Bronchial epithelial cell (primary cell): ENCODE data around the gene PTGIS. TPM values are rescaled to one million over a fixed set of nuclear protein-coding genes. Genes with fewer than 3 reads are reported as not detected.

Source experiments
- DNase-seq: peaks from one replicate; pipeline ENCODE4 v3.0.0-alpha.2; 2010; ENCODE audit warnings: low read depth
- FAIRE-seq: peaks from 2 replicates; lab custom pipeline; 2011; peaks lifted over from hg19 to GRCh38; lab: Jason Lieb, UNC
- H3K27me3 ChIP-seq: 2 replicates; pipeline ENCODE4 v1.5.1; 2011; ENCODE audit warnings: low read length; ENCODE audit not compliant: control insufficient read depth, insufficient read depth
- H3K36me3 ChIP-seq: 2 replicates; pipeline ENCODE4 v1.5.1; 2011; ENCODE audit warnings: low read length; ENCODE audit not compliant: control insufficient read depth, insufficient read depth
- H3K4me3 ChIP-seq: 2 replicates; pipeline ENCODE4 v1.5.1; 2011; ENCODE audit warnings: mild to moderate bottlenecking, low read depth, low read length, control low read depth
- total RNA-seq: library from RNA; depleted of rRNA; stranded (reverse); fragments of >200 nt; gene quantifications from 2 replicates; pipeline ENCODE4 v1.2.1, GENCODE V29; 2014
- TF ChIP-seq, protein P1 (sequence below): IDR thresholded peaks from 2 replicates; pipeline ENCODE4 v1.5.1; 2011; ENCODE audit warnings: mild to moderate bottlenecking, moderate library complexity, low read length, control low read depth, inconsistent platforms; ENCODE audit not compliant: insufficient read depth, severe bottlenecking

The PTGIS gene
- total RNA-seq, 1 donor from 2014 or later, result 4.7 TPM

DNA sequence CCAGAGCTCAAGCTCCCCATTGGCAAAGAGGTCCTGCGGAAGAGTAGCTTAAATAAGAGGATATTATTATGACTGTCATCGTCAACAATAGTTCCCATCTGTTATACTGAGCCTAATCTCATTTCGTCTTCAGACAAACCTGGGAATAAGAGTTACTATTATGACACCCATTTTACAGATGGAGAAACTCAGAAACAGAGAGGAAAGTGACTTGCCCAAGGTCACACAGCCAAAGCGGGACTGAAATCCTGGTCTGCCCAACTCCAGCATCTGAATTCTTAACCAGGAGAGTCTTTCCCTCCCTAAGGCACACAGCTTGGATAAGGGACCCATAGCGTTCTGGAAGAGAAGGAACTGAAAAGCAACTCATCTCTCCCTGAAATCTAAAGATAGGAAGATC lies 23.4 kb downstream of the PTGIS start:
- Histone ChIP-seq H3K4me3 (no peak overlapping the region), H3K27me3 (no peaks in the 10 kb centered on the region), H3K36me3 (no peaks in the 10 kb centered on the region)
- TF ChIP-seq, protein P1, sequence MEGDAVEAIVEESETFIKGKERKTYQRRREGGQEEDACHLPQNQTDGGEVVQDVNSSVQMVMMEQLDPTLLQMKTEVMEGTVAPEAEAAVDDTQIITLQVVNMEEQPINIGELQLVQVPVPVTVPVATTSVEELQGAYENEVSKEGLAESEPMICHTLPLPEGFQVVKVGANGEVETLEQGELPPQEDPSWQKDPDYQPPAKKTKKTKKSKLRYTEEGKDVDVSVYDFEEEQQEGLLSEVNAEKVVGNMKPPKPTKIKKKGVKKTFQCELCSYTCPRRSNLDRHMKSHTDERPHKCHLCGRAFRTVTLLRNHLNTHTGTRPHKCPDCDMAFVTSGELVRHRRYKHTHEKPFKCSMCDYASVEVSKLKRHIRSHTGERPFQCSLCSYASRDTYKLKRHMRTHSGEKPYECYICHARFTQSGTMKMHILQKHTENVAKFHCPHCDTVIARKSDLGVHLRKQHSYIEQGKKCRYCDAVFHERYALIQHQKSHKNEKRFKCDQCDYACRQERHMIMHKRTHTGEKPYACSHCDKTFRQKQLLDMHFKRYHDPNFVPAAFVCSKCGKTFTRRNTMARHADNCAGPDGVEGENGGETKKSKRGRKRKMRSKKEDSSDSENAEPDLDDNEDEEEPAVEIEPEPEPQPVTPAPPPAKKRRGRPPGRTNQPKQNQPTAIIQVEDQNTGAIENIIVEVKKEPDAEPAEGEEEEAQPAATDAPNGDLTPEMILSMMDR, result no peak
- DNase-seq, result no peak
- no peak for FAIRE-seq

DNA sequence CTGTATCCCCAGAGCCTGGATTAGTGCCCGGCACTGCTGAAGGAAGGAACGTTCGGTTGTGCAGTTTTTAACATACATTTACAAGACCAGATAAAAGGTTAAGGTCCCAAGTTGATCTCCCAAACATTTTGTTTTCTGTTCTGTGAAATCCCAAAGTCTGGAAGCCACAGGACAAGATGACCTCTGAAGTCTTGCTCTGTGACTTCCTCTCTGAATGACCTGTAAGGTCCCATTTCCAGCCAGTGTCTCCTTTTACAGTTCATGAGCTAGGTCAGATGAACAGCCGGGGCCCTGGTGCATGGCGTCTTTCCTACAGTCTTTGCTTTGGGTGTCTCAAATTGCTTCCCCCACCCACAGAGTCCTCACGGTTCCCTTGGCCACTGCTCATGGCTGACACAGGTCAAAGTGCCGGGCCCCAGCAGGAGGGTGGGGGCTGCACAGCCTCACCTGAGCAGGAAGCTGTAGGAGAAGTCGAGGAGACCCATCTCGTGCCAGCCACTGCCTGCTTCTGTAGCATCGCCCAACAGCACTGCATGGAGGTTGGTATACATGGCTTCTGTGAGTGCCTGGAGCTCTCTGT lies 24.0 kb downstream of the PTGIS start:
- TF ChIP-seq, protein P1, result no peak
- FAIRE-seq (no peak), DNase-seq (no peak)
- Histone ChIP-seq H3K27me3 (no peaks in the 10 kb centered on the region), H3K4me3 (no peak overlapping the region), H3K36me3 (no peaks in the 10 kb centered on the region)

DNA sequence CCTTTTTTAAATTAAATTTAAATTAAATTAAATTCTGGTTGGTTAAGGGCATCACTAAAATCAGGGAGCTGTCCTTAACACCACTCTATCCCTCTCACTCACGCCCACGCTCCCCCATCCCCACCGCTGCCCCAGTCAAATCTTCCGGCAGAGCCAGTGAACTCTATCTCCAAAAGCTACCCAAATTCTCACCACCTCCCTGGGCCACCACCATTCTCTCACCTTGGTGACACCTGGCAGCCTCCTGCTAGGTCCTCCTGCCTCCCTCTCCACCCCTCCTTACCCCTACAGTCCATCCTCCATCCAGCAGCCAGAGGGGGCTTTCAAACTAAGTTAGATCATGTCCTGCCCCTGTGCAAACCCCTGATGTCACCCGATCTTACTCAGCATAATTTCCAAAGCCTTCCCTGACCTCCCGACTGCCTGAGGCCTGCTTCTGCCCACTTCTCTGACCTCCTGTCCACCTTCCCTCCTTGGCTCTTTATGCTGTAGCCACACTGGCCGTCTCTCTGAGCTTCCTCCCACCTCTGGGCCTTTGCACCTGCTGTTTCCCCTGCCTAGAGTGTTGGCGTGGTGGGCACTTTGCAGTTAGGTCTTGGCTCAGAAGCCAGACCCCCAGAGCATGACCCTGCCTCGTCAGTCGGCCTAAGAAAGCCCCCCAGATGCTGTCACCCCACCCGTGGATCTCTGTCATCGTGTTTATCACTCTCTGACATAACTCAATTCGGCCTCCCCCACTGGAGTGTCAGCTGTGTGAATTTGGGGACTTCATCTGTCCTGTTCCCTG lies 24.7 kb downstream of the PTGIS start:
- FAIRE-seq (no peak), DNase-seq (no peak)
- no peaks in the 10 kb centered on the region for H3K27me3 ChIP-seq
- TF ChIP-seq, protein P1, result no peak
- no peaks in the 10 kb centered on the region for H3K36me3 ChIP-seq
- no peak overlapping the region for H3K4me3 ChIP-seq

DNA sequence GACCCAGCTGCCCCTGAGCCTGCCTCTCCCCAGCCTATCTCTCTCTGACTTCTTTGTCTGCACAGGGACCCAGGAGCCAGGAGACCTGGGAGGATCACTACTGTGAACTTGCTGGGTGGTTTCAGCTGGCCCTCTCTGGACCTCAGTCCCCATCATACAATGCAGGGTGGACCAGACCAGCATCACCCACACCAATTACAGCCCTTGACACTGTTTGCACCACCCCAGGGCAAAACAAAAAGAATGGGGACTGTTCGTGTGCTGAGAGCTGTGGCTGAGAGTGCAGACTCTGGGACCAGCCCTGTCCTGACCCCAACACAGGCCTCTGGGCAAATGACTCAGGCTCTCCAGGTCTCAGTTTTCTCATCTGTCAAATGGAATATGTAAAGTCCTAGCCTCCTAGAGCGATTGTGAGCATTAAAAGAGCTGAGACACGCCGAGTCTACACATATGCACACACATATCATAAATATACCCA lies 25.4 kb downstream of the PTGIS start:
- no peak overlapping the region for H3K4me3 ChIP-seq
- FAIRE-seq, result no peak
- no peaks in the 10 kb centered on the region for H3K36me3 ChIP-seq
- no peaks in the 10 kb centered on the region for H3K27me3 ChIP-seq
- TF ChIP-seq, protein P1, result no peak
- DNase-seq, result no peak

DNA sequence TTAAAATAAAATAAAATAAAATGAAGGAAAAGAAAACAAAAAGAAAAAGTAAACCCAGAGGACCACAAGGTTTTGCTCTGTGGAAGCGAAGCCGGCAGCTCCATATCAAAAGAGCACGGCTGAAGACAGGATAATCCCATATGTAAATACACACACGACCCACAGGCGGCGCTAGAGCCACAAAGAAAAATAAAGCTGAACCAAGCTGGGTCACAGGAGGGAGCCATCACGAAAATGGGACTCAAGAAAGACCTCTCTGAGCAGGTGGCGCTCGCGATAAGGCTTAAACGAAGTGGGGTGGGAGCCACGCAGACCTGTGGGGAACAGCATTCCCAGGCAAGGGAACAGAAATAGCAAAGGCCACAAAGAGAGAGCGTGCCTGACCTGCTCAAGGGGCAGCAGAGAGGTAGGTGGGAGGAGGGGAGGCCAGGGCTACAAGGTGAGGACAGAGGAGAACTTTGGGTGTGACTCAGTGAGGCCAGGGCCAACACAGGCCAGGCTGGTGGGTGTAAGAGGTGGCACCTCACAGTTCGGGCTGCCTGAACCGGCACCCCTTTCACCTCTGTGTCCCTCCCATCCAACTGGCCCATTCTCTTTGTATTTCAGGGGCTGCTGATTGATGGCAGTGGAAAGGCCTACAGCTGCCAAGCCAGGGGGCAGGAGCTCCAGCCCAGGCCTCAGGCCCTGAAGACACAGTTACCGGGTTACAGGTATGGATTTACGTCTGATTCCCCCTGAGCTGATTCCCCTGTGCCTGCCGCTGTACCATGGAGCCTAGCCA lies 26.0 kb downstream of the PTGIS start:
- H3K27me3 ChIP-seq, result no peaks in the 10 kb centered on the region
- no peaks in the 10 kb centered on the region for H3K36me3 ChIP-seq
- TF ChIP-seq, protein P1, result peak; percentile 76
- peak; percentile 49 for DNase-seq
- no peak overlapping the region for H3K4me3 ChIP-seq
- no peak for FAIRE-seq
